GM04504 (cell line): ENCODE results near the gene NAA80.
A peak's percentile ranks its signal among the peaks of the same experiment; 100 is the strongest.
"Not testable (repeated sequence)": the region's sequence is repeated elsewhere in the genome, so short reads cannot be mapped to it uniquely, and the experiment has no call there.

Source experiments
- DNase-seq: peaks from one replicate; pipeline ENCODE4 v3.0.0-alpha.2; 2012; ENCODE audit warnings: low read depth

Gene NAA80

DNA sequence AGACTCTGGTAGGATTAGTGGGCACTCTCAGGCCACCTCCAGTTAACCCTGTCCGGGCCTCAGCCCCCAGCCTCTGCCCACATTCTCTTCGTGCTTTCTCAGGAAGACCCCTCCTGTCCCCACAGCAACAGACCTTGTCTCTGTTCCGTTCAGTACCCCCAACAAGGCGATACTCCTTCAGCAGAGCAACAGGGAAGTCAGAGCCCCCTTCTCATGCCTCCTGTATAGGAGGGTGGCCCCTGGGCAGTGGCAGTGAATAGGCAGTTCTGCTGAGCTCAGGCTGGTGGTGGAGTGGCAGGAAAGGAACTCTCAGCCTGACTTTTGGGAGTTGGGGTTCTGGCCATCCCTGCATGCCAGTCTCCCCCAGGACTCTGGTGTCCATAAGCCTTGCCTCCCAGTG lies 29.7 kb downstream of the NAA80 start:
- DNase-seq, result no peak

DNA sequence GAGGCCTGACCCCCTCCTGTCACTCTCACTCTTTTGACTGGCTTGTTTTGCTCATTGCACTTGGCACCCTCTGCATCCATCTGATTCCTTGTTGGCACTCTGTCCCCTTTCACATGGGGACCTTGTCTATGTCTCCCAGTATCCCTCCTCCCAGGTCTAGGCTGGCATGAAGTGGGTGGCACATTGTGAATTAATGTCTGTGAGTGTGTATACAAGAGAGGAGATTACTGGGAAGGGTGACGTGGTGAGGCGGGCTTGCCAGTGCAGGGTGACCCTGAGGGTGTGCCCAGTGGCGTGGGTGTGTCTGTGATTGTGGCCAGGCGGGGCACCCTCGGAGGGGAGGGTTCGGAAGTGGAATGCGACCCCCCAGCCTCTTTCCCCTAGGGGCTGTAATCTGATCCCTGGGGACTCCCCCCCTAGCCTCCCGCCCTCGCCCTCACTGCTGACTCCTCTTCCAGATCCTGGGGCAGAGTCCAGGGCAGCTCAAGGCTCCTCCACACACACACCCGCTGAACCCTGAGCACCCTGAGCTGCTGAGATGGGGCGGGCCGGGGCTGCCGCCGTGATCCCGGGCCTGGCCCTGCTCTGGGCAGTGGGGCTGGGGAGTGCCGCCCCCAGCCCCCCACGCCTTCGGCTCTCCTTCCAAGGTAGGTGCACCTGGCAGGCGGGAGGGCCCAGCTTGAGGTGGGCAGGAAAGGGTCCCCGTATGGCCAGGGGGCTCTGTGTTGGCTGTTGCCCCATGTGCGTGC lies 30.3 kb downstream of the NAA80 start, which contains the start of gene SEMA3B:
TSS of gene SEMA3B (plus strand) at position 445 of the 749 bp plus-strand sequence. CDS start at position 539, 94 bp downstream.
- no peak for DNase-seq

DNA sequence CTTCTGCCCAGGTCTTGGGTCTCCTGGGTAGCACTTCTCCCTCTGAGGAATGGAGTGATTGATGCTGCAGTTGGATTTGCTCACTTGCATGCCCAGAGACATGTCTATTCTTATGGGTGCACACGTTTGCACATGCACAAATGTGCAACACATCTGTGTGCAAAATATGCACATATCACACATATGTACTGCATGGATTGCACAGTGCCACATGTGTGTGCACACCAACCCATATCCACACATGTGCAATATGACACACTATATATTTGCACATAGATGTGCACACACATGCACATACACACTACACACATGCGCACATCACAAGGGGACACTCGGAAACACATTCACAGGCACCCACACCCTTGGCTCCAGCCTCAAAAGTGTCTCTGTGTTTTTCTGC lies 30.9 kb downstream of the NAA80 start:
- DNase-seq, result no peak

DNA sequence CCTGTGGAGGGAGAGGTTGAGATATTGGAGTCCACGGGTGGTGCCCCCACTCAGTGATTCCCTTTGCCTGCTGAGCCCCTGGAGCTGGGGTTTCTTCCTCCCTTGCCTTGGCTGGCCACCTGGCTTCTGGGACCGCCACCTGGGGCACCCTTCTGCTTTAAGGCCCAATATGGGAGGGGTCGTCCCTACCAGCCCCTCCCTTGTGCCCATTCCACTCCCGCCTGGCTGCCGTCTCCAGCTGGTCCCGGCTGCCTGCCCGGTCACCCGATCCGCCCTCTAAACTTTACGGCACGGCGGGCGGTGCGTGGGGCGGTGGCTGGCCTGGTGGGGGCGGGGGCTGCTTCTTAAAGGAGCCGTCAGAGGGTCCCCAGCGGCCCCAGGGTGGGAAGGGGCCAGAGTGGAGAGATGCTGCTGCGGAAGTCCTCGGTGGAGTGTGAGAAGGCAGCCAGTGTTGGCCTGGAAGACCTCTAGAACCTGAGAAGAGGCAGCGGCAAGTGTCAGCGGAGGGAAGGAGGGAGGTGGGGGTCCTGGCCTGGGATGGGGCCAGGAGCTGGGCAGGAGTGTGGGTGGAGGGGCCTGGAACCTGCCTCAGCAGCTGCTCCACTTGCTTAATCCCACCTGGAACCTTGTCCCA lies 31.8 kb downstream of the NAA80 start:
- DNase-seq, result no peak

DNA sequence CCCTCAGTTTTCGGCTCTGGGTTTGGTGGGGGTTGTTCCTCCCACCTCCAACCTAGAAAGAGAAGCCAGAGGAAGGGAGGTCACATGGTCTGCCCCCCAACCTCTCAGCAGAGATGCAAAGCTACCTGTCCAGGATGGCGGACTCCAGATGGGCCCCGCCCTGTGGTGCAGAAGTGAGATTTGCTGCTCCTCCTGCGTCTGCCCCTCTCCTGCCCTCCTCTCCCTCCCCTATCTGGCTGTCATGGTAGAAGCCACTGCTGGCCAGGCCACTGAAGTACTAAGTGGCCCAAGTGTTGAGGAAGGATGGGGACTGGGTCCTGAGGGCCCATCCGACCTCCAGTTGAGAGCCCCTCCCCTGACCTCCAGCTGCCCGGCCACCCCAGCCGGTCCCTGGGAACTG lies 32.4 kb downstream of the NAA80 start:
- no peak for DNase-seq

DNA sequence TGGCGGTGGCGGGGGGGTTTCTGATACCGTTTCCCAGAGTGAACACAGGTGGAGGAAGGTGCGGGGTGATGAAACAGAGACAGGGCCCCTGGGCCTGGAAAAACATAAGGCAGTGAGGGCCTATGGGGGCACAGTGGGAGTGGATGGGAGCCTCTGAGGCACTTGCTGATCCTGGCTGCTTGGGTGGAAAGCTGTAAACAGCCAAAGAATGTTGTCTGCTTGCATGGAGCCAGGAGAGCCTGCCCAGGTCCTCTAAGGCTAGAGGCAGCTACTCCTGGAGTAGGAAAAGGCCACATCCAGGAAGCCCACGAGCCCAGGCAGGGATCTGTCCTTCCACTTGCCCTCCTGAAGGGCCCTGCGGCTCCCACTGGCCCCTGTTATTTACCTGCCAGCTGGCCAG lies 33.2 kb downstream of the NAA80 start:
- DNase-seq, result no peak

DNA sequence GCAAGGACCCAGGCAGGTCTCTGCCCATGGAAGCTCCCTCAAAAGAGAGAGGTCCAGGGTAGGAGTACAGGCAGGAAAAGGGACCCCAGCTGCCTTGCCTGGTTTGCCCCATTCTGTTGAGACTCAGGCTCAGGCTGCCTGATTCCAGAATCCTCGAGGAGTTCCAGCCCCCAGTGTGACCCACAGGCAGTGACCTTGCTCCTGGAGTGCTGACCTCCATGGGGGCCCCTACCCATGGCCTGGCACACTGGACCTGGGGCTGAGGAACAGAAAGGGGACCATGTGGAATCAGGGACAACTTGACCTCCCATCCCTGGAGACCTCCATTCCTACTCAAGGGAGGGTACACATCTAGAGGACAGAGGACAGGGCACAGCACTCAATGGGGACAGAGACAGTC lies 33.6 kb downstream of the NAA80 start:
- DNase-seq, result no peak

DNA sequence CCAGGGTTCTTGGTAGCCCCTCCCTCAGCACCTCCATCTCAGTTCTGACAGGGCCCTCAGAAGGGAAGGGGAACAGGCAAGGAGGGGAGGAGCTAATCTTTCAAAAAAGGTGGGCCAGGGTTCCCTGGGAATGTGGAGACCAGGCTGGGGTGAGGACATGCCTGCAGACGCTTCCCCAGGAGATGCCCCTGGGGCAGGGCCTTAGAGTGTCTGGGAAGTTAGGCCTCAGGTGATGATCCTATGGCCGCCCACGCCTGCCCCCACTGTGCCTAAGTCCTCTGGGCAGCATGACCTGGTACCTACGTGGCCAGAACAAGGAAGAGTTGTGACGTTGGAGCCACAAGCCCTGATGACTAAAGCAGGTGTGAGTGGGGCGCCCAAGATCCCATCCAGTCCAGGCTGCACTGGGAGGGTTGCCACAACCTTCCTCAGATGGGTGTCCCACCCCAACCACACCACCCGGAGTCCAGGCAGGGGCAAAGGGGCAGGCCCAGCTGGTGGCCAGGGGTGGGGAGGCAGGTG lies 34.2 kb downstream of the NAA80 start:
- no peak for DNase-seq

DNA sequence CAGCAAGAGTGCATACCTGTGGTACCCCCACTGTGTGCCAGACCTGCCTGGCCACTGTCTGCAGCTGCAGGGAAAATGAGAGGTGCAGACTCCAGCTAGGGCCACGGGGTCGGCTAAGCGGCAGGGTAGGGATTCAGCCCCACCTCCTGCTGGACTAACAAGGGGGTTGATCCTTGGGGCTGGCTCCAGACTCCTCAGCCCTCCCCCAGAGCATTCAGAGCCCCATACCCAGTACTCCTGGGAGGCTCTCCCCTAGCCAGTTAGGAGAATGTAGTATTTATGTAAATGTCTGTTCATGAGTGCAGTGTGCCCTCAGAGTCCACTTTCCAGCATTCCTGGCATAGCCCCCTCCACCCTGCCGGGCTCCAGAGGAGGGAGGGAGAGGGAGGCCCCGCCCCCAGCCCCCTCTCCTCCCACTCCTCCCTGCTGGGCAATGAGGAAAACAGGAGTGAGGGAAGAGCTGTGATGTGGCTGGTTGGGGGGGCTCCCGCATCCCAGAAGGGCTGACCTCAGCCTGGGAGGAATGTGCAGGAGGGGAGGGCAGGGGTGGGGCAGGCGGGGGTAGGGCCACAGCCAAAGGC lies 34.7 kb downstream of the NAA80 start:
- peak; percentile 88 for DNase-seq

DNA sequence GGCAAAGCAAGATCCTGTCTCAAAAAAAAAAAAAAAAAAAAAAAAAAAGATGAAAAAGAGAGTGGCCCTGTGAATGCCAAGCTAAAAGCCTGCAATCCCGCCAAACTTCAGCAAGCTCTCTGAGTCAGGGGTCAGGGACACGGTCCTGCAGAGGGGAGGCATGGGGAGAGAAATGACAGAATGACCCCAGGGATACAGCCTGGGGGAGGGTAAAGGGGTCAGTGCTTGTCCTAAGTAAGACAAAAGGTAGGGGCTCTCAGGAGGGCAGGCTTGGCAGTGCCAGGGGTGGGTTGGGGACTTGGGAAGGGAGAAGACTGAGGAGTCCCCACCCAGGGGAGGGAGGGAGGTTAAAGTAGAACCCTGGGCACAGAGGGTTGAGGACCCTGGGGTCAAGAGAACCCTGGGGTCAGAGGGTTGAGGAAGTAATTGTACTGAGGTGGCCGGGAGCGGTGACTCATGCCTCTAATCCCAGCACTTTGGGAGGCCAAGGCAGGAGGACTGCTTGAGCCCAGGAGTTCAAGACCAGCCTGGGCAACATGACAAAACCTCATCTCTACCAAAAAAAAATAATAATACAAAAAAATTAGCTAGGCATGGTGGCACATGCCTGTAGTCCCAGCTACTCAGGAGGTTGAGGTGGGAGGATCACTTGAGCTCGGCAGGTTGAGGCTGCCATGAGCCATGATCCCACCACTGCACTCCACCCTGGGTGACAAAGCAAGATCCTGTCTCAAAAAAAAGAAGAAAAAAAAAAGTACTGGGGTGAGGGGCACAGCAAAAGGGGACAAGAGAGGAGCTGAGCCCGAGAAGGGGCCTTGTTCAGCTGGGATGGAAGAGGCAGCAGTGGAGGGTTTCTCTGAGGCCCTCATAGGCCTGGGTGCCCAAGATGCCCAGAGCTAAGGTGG lies 35.5 kb downstream of the NAA80 start:
- no peak for DNase-seq

DNA sequence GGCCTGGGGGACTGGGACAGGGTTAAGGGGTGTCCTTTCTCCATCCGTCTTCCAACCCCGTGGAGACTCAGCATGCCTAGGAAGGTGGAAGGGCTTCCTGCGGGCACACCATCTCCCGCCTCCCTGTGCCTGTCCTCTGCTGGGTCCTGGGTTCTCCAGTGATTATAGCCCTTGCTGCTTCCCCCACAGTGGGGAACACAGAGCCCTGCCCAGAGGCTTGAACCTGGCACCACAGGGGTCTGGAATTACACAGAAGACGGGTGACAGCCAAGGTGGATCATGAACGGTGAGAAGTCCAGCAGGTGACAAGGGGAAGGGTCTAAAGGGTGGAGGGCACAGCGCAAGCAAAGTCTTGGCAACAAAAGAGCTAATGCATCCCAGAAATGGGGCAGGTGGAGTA lies 36.4 kb downstream of the NAA80 start:
- no peak for DNase-seq

DNA sequence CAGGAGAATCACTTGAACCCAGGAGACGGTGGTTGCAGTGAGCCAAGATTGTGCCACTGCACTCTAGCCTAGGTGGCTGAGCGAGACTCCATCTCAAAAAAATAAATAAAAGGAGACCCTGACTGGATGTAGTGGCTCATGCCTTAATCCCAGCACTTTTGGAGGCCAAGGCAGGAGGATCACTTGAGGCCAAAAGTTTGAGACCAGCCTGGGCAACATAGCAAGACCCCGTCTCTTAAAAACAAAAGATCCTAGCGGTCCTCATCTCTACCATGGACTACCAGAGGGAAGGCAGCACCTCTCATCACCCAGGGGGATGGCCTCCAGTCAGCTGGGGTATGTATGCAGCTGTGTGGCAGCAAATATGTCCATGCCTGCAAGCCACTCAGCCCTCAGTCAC lies 37.0 kb downstream of the NAA80 start:
- DNase-seq, result not testable (repeated sequence)

DNA sequence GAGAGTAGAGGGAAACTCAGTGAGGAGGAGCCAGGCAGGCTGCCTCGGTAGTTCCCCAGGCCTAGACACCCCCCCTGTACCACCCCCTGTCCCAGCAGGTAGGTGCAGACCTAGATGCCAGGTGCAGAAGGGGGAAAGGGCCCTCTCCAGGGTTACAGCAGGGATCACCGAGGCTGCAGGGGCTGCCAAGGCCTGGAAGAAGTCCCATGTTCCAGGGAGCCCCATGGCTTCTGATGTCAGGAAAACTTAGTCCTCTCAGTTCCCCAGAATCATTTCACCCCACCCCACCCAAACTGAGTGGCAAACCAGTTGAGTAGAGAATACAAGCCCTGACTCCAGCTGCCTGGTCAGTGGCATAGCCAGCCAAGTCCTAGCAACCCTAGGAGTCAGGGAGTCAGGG lies 37.7 kb downstream of the NAA80 start:
- DNase-seq, result no peak

DNA sequence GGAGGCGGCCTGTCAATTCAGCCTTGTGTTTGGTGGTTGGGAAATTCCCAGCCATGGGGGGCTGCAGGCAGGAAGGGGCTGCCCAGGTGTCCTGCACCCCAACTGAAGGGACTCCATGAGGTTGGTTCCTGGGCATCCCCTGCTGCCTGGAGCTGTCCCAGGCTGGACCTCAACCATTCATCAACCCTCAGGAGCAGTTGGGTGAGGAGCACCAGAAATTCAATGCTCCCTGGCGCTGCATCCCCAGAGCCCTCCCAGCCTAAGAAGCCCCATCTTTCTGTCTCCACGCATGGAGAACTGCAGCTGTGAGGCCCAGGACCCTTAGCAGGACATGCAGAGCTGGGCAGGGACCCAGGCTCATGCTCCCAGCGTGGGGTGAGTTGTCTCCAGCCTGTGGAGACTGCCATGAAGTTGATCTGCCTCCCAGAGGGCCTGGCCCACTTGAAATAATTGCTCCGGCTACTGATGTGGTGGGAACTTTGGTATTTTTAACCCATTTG lies 38.2 kb downstream of the NAA80 start:
- DNase-seq, result no peak

DNA sequence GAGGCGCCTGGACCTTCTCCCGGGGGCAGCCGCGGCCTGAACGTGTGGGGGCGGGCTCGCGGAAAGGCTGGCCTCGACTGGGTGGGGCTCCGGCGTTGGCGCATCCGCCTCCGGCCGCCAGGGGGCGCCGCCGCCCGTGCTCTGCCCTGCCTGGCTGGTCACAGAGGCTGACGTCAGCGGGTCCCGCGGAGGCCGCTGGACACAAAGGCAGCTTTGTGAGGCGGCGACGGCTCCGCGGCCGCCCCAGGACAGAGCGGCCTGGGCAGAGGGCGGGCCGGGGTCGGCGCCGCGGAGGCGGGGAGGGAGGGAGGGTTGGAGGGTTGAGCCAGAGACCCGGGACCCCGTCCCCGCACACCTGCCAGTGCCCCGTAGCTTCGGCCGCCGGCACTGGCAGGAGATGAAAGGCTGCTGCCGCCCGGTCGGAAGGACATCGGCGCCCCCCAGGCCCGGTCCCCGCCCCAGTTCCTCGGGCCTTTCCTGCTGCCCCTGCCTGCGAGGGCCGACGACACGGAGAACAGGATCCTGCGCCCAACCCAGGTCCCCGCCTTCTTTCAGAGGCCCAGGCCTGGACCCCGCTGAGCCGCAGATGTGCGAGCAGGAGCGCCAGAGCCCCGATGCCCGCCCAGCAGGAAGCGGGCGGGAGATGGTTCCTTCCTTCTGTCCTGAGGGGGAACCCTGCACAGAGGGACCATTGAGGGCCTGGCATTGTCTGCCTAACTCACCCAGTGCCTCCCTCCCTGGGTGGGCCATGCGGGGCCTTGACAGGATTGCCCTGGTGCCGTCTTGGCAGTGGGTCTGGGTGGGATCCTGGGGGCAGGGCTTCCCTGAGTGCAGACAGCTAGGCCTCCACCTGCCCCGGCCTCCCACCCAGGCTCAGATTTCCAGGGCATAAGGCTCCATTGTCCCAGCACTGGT lies 38.9 kb downstream of the NAA80 start:
- peak; percentile 79 for DNase-seq

DNA sequence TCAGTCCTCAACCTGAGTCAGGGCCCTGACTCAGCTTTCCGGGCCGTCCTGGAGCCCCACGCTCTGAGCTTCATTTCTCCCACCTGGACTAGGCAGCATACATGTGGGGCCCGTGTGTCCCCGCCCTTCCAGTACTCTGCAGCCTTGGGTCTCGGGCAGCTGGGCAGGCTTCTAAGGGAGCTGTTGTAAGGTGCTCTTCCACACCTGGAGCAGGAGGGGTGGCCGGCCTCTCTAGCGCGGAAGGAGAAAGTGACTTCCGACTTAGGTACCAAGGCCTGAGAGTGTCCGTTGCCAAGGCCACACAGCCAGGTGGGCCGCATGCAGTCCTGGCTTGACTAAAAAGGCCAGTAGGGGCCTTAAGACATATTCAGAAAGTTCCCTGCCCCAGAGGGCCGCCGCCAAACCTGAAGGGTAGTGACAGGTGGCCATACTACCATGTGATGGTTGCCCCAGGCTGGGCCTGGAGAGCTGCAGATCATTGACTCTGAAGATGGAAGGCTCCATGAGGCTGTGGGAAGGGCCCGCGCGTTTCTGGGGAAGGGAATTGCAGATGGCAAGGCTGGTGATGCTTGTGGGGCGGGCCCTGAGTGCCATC lies 39.7 kb downstream of the NAA80 start:
- no peak for DNase-seq

DNA sequence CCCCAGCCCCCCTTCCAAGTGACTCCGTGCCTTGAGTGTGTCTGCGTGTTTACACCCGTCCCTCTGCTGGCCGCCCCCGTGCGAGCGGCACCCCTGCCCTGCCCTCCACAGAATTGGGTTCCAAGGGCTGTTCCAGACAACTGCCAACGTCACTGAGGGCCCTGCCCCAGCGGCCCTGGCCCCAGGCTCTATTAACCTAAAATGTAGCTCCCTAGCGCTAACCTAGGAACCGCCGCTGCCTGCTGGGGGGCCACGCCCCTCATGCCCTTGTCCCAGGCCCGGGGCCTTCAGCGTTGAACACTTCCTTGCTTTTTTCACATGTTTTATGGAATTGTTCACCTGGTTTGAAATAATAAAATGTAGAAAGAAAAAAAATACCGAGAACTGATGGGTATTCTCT lies 40.2 kb downstream of the NAA80 start:
- DNase-seq, result no peak

DNA sequence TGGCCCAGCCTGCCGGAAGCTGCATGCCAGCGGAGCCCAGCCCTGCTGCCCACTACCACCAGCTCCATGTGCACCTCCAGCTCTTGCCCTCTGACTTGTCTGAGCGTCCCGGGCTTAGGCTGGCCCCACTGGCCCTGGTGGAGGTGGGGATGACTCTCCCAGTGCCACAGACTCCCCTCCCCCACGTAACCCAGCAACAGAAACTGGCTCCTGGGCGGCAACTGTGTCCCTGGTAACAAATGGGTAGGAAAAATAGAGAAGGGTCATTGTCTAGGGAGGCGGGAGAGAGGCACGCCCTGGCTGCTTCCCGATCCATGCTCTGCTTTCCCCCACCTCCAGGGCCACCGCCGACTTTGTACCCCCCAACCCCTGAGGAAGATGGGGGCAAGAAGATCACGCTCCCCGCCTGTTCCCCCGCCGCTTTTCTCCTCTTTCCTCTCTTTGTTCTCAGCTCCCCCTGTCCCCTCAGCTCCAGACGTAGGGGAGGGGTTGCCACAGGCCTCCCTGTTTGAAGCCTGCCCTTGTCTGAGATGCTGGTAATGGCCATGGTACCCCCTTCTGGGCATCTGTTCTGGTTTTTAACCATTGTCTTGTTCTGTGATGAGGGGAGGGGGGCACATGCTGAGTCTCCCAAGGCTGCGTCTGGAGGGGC lies 41.0 kb downstream of the NAA80 start:
- DNase-seq, result no peak

DNA sequence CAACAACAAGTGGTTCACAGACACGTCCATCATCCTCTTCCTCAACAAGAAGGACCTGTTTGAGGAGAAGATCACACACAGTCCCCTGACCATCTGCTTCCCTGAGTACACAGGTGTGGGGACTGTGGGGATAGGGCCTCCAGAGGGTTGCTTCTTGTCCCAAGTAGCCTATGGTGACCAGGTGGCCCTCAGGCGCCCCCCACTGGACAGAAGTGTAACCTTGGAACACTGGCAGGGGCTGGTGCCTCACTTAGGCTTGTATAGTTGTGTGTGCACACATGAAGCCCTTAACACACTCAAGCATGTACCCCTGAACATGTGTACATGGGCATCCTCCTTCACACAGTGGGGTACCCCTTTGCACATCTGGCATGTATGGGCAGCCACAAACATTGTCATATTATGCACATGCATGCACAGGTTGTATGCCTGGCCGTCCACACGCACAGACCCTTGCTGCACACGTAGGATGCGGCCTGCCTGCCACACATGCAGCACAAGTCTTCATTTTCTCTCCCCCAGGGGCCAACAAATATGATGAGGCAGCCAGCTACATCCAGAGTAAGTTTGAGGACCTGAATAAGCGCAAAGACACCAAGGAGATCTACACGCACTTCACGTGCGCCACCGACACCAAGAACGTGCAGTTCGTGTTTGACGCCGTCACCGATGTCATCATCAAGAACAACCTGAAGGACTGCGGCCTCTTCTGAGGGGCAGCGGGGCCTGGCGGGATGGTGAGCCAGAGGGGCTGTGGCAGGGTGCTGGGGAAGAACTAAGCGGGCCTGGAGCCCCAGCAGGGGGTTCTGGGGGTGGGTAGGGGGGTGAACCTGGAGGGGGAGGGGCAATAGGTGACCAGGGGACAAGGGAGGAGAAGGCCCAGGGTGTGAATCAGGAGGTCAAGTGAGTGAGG lies 42.0 kb downstream of the NAA80 start:
- no peak for DNase-seq
